Colon (tissue), 2 donors: ENCODE data around the gene GPR107.

Experiments used
- FAIRE-seq: peaks from 2 replicates; lab custom pipeline; 2012; peaks lifted over from hg19 to GRCh38; lab: Jason Lieb, UNC
- donor health status: control.
- donor health status: control.

Gene GPR107

DNA sequence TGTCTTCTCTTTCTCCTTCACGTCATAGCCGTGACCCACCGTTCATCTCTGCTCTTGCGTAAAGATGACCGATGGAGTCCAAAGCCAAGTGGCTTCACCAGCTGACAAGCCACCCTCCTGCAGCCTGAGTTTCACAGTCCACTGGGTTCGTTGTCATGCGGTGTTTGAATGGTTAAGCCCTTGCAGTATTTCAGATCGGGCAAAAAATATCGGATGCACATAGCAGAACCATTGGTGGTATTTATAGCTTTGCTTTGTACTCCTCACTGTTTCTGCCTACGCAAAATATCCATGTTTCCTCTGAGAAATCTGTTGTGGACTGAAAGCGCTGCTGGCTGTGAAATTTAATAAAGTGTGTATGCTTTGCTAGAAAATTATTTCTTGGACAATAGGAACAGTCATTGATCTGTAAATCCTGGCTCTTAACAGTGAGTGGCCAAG is 84.0 kb downstream of the GPR107 start:
- no peak for FAIRE-seq

DNA sequence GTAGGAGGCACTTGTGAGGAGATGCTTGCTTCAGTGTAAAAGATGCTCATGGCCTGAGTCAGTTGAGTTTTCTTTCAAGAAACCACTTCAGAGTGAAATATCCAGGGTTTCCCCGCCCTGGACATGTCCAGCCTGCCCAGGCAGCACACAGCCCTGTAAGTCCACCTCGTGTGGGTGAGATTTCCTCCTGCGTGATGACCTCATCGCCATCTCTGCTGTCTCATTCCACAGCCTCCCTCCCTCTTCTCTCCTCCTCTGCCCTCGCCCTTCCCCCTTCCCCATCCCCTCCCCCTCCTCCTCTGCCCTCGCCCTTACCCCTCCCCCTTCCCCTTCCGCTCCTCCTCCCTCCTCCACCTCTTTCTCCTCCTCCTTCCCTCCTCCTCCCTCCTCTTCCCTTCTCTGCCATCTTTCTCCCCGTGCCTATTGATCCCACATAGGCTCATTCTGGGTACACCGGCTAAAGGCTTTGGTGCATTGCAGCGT is 84.5 kb downstream of the GPR107 start:
- no peak for FAIRE-seq

GRCh38 chr9:130138791-130139190 is 85.1 kb downstream of the GPR107 start:
- no peak for FAIRE-seq

DNA sequence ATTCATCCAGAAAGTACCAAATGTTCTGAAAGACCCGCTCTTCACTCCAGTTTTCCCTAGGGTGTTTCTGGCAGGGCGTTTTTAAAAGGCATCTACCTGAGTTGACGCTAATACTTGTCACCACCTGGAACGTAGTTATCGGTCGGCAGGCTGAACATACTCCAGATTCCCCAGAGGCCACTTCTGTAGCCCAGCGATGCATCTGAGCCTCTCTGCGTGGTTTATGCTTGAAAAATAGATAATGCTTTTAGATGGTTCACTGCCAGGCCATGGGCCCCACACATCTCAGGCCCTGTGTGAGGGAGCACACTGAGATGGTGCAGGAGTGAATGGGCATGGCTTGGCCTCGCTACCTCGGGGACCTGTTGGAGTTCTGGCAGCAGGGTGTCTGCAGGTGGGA is 85.5 kb downstream of the GPR107 start:
- no peak for FAIRE-seq

DNA sequence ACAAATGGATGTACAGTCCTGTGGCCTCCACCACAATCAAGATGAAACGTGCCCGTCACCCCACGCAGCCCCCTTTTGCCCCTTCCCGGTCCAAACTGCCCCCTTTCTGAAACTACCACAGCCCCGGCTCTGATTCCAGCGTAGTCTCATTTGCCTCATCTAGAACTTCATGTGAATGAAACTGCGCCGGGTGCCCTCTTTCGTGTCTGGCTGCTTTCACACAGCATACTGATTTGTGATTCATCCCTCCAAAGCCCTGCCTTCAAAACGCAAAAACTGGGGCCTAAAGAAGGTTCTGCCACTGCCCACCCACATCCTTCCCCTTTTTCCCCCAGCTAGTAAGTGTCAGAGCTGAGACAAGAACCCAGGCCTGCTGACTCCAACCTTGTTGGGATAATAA is 87.0 kb downstream of the GPR107 start:
- no peak for FAIRE-seq

GRCh38 chr9:130142056-130142455 is 88.3 kb downstream of the GPR107 start:
- FAIRE-seq: no peak

GRCh38 chr9:130142641-130143040 is 88.9 kb downstream of the GPR107 start:
- no peak for FAIRE-seq

DNA sequence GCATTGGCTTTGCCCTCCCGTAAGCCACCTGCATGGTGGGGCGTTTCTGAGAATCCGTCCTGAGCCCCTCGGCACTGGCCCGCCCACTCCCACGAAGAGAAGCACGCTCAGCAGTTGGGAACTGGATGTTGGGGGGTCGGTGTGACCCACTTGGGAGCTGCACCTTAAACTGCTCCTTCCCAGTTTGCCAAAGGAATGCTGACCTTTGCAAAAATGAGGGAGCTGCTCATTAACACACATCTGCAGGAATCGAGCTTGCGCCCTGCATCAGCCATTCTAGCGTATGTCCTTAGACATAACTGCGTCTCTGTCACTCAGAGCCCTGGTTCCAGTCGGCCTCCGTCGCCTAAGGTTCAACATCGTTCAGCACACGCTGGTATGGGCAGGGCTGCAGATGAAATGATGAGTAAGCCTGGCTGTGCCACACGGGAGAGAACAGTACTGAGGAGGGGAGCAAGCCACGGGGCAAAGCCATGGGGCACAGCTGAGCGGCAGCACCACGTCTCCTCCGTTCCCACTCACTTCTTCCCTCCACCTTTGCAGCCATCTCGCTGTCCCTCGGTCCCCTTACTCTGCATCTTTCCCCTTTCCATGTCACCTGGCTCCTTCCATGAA is 89.7 kb downstream of the GPR107 start:
- FAIRE-seq: no peak

- FAIRE-seq: no peak
Measured at GRCh38 chr9:130143958-130144366, 90.3 kb downstream of the GPR107 start.

DNA sequence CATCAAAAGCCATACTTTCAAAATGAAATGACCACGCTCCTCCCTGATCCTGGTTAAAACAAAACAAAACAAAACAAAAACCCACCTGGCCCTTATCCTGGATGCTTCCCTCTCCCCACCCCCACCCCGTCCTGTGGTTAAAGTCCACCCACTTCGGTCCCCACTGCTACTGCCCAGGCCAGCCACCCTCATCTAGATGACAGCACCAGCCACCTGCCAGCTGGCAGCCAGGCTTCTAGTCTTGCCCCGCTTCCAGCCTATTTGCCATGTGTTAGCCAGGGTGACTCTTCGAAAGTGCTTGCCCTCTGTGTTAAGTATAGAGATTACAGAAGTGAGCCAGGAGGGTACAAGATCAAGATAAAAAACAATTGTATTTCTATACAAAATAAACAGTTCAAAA is 91.0 kb downstream of the GPR107 start:
- FAIRE-seq: no peak

DNA sequence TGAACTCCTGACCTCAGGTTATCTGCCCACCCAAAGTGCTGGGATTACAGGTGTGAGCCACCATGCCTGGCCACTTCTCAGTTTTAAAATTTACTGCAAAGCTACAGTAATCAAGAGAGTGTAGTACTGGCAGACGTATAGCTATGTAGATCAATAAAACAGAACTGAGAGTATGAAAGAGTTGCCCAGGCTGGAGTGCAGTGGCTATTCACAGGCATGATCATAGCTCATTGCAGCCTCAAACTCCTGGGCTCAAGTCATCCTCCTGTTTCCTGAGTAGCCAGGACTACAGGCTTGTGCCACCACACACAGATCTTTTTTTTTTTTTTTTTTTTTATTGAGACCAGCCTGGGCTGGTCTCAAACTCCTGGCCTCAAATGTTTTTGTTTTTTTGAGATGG is 92.0 kb downstream of the GPR107 start:
- no peak for FAIRE-seq

- no peak for FAIRE-seq
Measured at GRCh38 chr9:130147198-130147597, 93.5 kb downstream of the GPR107 start.

DNA sequence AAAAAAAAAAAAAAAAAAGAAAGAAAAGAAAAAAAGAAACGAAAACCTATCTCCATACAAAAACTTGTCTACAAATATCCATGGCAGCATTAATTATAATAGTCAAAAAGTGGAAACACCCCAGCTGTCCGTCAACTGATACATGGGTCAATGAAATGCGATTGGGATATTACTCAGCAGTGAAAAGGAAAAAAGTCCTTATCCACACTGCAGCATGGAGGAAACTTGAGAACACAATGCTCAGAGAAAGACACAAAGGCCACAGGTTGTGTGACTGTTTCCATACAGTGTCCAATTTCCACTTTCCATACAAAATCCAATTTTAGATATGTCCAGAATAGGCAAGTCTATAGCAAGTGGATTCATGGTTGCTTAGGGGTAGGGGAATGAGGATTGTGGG is 94.2 kb downstream of the GPR107 start:
- no peak for FAIRE-seq

DNA sequence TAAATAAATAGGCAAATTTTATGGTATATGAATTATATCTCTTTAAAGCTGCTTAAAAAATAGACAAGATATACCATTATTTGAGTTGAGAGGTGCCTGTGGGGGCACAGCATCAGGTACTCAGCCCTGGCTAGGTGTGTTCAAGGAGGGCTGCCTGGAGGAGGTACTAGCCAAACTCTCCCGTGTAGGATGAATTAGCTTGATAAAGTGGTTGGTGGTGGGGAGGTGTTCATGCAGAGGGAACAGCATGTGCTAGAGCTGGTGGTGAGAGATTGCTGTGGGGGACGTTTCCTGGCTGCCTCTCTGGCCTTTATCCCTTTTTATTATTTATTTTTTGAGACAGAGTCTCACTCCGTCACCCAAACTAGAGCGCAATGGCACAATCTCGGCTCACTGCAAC is 95.3 kb downstream of the GPR107 start:
- FAIRE-seq: no peak

GRCh38 chr9:130149654-130150286 is 96.1 kb downstream of the GPR107 start:
- no peak for FAIRE-seq

- FAIRE-seq: no peak
Measured at GRCh38 chr9:130150779-130151382, 97.2 kb downstream of the GPR107 start.

DNA sequence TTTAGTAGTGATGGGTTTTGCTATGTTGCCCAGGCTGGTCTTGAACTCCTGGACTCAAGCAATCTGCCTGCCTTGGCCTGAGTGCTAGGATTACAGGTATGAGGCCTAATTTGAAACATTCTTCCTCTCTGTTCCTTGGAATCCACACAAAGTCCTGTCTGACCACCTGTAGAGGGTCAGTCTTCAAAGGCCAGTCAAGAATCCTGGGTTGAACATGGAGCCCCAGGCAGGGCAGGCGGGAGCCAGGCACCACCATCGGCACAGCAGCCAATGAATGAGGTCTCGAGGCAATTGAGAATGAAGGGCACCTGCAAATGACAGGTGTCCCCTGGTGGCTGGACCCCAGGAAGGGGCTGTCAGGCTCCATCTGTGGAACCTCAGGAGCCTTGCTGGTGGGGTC is 101.1 kb downstream of the GPR107 start:
- FAIRE-seq: no peak

DNA sequence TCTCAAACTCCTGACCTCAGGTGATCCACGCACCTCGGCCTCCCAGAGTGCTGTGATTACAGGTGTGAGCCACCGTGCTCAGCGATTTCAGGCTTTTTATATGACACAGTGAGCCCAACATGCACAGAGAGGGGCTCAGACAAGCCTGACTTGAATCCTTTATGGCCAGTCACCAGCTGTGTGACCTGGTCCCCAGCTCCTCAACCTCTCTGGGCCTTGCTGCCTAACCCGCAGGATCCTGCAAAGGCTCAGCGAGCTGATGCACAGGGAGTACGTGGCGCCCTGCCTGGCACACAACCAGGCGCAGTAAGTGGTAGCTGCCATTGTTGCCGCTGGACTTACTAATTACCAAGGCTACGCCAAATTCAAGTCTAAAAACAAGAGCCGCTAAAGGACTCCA is 101.9 kb downstream of the GPR107 start:
- no peak for FAIRE-seq

- FAIRE-seq: no peak
Measured at GRCh38 chr9:130156672-130157071, 103.0 kb downstream of the GPR107 start.

DNA sequence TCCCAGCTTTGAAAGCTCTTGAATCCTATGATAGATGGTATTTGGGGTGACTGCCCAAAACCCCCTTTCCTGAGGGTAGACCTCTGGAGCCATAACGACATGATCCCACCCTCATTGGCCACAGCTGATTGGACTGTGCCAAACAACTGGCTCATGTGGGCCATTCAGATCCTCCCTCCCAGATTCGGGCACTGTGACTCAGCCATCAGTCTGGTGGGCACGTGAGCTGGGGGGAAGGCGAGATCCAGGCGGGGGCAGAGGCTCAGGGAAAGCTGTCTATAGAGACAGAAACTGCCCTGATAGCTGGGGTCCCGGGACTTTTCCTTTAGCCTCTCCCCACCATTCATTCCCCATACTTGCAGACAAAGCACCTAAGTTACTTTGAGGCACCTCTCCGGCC is 103.4 kb downstream of the GPR107 start:
- FAIRE-seq: no peak

GRCh38 chr9:130158001-130158400 is 104.3 kb downstream of the GPR107 start:
- no peak for FAIRE-seq

GRCh38 chr9:130159057-130159456 is 105.4 kb downstream of the GPR107 start:
- FAIRE-seq: no peak

DNA sequence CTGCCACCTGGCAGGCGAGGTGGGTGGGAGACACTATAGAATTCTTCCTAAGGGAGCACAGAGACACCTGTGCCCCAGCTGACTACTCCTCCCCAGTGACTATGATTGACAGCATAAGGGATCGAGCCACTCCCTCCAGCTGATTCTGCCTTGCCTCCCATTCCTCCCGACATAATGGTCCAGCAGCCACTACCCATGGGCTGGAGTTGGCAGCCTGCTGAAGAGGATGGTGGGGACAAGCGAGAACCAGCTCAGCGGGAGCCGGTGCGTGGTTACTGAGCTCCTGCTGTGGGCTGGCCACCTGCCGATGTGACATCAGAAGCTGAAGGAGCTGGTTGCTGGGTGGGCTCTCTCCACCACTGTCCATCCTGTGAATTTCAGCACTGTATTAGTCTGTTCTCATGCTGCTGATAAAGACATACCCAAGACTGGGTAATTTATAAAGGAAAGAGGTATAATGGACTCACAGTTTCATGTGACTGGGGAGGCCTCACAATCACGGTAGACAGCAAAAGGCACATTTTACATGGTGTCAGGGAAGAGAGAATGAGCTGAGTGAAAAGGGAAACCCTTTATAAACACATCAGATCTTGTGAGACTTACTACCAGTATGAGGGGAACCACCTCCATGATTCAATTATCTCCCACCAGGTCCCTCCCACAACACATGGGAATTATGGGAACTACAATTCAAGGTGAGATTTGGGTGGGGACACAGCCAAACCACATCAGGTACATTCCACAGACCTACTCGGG is 106.4 kb downstream of the GPR107 start:
- no peak for FAIRE-seq
